K562 (cell line): ENCODE results near the gene MYO5C. TPM values are rescaled to one million over a fixed set of nuclear protein-coding genes. Genes with fewer than 3 reads are reported as not detected.
A peak's percentile ranks its signal among the peaks of the same experiment; 100 is the strongest.

ENCODE experiments used
- ATAC-seq: fragments of 200-7000 bp; cut with Tn5 transposase; 3 replicates; pipeline ENCODE4 v1.9.1; 2020; ENCODE audit warnings: moderate library complexity
- BruUV-seq: library from RNA; stranded (reverse); fragments of 400-500 nt; replicated peaks from 2 replicates; lab custom pipeline; 2021; lab: Mats Ljungman, UMichigan
- CTCF ChIA-PET: fragments of 300-600 bp; formaldehyde crosslinking; extraction: SDS; loops from one replicate; lab custom pipeline; 2021; ENCODE audit warnings: low intra/inter-chr PET ratio; lab: Yijun Ruan, JAX
- POLR2A ChIA-PET: fragments of 300-600, 350-650 bp; sonication (Branson Sonifier 250); formaldehyde crosslinking; extraction: SDS; loops from one replicate; lab custom pipeline; 2021; ENCODE audit warnings: antibody characterized with exemption, inconsistent platforms; lab: Yijun Ruan, JAX
- DNase-seq, 4 experiments: peaks; one replicate each; pipeline versions ENCODE4 v3.0.0 to v3.0.0-alpha.2; 2011 to 2018; ENCODE audit warnings: low spot score in 3 of 4, mixed read lengths in 3 of 4; ENCODE audit errors: extremely low read depth in 1 of 4
- FAIRE-seq: peaks from 2 replicates; lab custom pipeline; 2011; peaks lifted over from hg19 to GRCh38; lab: Jason Lieb, UNC
- H2AFZ ChIP-seq: 2 replicates; pipeline ENCODE4 v1.6.0; 2011; ENCODE audit warnings: low read depth, low read length, control low read depth, inconsistent platforms
- H3K27ac ChIP-seq: fragments of 200-600 bp; 3 replicates; pipeline ENCODE4 v1.8.0; 2011; ENCODE audit warnings: low read depth, mild to moderate bottlenecking, control low read depth, inconsistent platforms, low read length, moderate library complexity, mixed read lengths; ENCODE audit errors: extremely low read depth
- H3K27me3 ChIP-seq, 2 experiments: fragments of 300-600 bp in 1 of 2; 2 replicates in 1 of 2; 3 replicates in 1 of 2; pipeline versions ENCODE4 v1.6.0 to v1.8.0; 2011; ENCODE audit warnings: inconsistent platforms in 2 of 2, low read length in 2 of 2, mild to moderate bottlenecking in 1 of 2, mixed read lengths in 1 of 2, moderate library complexity in 1 of 2; ENCODE audit not compliant: control insufficient read depth in 2 of 2, insufficient read depth in 2 of 2
- H3K36me3 ChIP-seq: fragments of 300-600 bp; 3 replicates; pipeline ENCODE4 v1.8.0; 2011; ENCODE audit warnings: mild to moderate bottlenecking, low read length, inconsistent platforms; ENCODE audit not compliant: control insufficient read depth, insufficient read depth
- H3K4me1 ChIP-seq, 2 experiments: fragments of 200-600 bp in 1 of 2; replicated peaks in 1 of 2; 2 replicates in 1 of 2; 3 replicates in 1 of 2; pipeline versions ENCODE4 v1.5.1 to v1.8.0; 2011; ENCODE audit warnings: inconsistent platforms in 2 of 2, low read length in 2 of 2, mild to moderate bottlenecking in 1 of 2, mixed read lengths in 1 of 2, moderate library complexity in 1 of 2; ENCODE audit not compliant: control insufficient read depth in 2 of 2, insufficient read depth in 2 of 2
- H3K4me2 ChIP-seq: 2 replicates; pipeline ENCODE4 v1.6.1; 2011; ENCODE audit warnings: low read length, control low read depth, inconsistent platforms, mixed read lengths; ENCODE audit not compliant: insufficient read depth
- H3K4me3 ChIP-seq: fragments of 200-600 bp; sonication (generic), shearing (Covaris generic); 2 replicates; pipeline ENCODE4 v1.5.1; 2016; ENCODE audit warnings: control low read depth, inconsistent platforms
- H3K79me2 ChIP-seq: fragments of 200-600 bp; 3 replicates; pipeline ENCODE4 v1.8.0; 2011; ENCODE audit warnings: low read length, inconsistent platforms; ENCODE audit not compliant: control insufficient read depth, insufficient read depth
- H3K9ac ChIP-seq, 2 experiments: 2 replicates each; pipeline versions ENCODE4 v1.6.0 to v1.6.1; 2011; ENCODE audit warnings: low read depth in 2 of 2, low read length in 2 of 2, control low read depth in 1 of 2, inconsistent platforms in 1 of 2, mild to moderate bottlenecking in 1 of 2, mixed read lengths in 1 of 2; ENCODE audit not compliant: insufficient read depth in 1 of 2
- H3K9me1 ChIP-seq: one replicate; pipeline ENCODE4 v1.6.0; 2011; ENCODE audit warnings: inconsistent platforms, mild to moderate bottlenecking, low read length, moderate library complexity; ENCODE audit not compliant: control insufficient read depth, insufficient read depth
- H3K9me3 ChIP-seq: replicated peaks from 2 replicates; pipeline ENCODE4 v1.5.1; 2011; ENCODE audit warnings: low read depth, low read length, inconsistent platforms; ENCODE audit not compliant: control insufficient read depth, insufficient read depth
- H4K20me1 ChIP-seq: replicated peaks from 2 replicates; pipeline ENCODE4 v1.6.1; 2011; ENCODE audit warnings: low read length, inconsistent platforms, mixed read lengths; ENCODE audit not compliant: control insufficient read depth, insufficient read depth
- CHD1 ChIP-seq: fragments of 200-600 bp; sonication (generic); IDR thresholded peaks from one replicate; pipeline ENCODE4 v1.6.1; 2012; ENCODE audit warnings: mild to moderate bottlenecking, moderate library complexity, low read length, inconsistent platforms
- HDAC6 ChIP-seq: IDR thresholded peaks from 2 replicates; pipeline ENCODE4 v1.6.1; 2012; ENCODE audit warnings: low read depth, mild to moderate bottlenecking, control low read depth, inconsistent platforms, low read length, moderate library complexity
- NFE2 ChIP-seq: IDR thresholded peaks from 2 replicates; pipeline ENCODE4 v1.6.1; 2014; ENCODE audit warnings: antibody characterized with exemption, low read depth
- WGBS: fragments of 100-300 bp; shearing (Covaris generic); methylation state at CpG from one replicate; pipeline ENCODE4 v1.1.6; 2016; ENCODE audit warnings: low coverage, mixed read lengths; ENCODE audit not compliant: insufficient coverage; ENCODE audit errors: missing lambda C conversion rate; 5-methylcytosine and 5-hydroxymethylcytosine counted together
- in situ Hi-C: fragments of 300-500 bp; cut with MboI; formaldehyde crosslinking; loops from 4 replicates; pipeline ENCODE4 v1.15.0; 2018; ENCODE audit warnings: inconsistent platforms, mixed read lengths
- intact Hi-C: fragments of 100-400 bp; cut with micrococcal nuclease; formaldehyde crosslinking; loops from 2 replicates; pipeline ENCODE4 v1.14.2; 2022
- polyA plus RNA-seq, 8 experiments: library from polyadenylated mRNA; depleted of rRNA in 4 of 8; stranded (reverse) in 5 of 8; unstranded in 3 of 8; fragments of >200 nt; fragmentation: Nextera tagmentation in 2 of 8; fragmentation: Illumina TruSeq in 1 of 8; extraction: Ambion mirVana in 2 of 8; extraction: Trizol in 1 of 8; gene quantifications; 2 replicates each; pipeline versions ENCODE4 v1.2.1 to v1.2.3, GENCODE V29; 2011 to 2014; ENCODE audit warnings: inconsistent platforms in 1 of 8, missing spikeins in 1 of 8
- total RNA-seq, 7 experiments: library from RNA; depleted of rRNA in 6 of 7; stranded (reverse); fragments of >200 nt in 6 of 7; fragmentation: Illumina TruSeq in 2 of 7; extraction: Trizol in 2 of 7; gene quantifications; 2 replicates each; pipeline versions ENCODE4 v1.2.1 to v1.2.3, GENCODE V29; 2011 to 2021; ENCODE audit warnings: low replicate concordance in 1 of 7
- TF ChIP-seq, protein P1 (sequence below), 3 experiments: IDR thresholded peaks in 2 of 3; conservative IDR thresholded peaks in 1 of 3; 2 replicates each; pipeline ENCODE4 v1.5.1; 2011 to 2012; ENCODE audit warnings: low read length in 3 of 3, mild to moderate bottlenecking in 3 of 3, control low read depth in 2 of 3, improper control_type of control experiment in 1 of 3, inconsistent platforms in 1 of 3, low read depth in 1 of 3, mixed read lengths in 1 of 3, moderate library complexity in 1 of 3; ENCODE audit not compliant: insufficient read depth in 2 of 3

The MYO5C gene
- total and polyA plus RNA-seq, 9 of the 15 experiments (the other 6 are each of a cell fraction or from before 2014, with no cell fraction given): 0.01 to 0.24 TPM; not detected in 7

DNA sequence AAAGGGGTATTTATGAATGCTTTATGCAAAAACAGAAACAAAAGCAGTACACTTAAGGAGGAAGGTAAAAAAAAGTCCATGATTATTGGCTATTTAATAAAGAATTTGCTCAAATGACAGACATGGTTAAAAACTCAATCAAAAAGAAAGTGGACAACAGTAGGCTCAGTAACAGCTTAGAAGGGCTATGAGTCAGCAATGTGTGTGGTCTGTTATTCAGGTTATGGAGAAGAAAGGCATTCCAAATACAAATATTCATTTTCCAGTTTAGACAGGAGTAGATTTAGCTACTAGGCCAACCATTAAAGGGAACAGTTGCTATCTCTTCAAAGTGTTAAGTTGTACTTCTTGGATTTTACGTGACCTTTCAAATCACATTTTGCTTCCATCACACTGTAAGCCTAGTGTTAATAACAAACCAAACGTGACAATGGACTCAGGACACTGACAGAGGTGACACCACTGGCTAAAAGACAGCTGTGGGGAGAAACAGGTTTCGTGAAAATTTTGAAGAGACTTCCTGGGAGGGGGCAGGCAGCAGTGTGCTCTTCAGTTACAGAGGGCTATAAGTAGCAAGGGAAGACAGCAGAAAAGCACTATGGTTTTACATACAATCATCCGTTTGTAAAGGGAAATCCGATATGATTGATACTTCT lies 41.7 kb upstream of the MYO5C start:
- H4K20me1 ChIP-seq: no peaks in the 10 kb centered on the region
- no peak overlapping the region for H3K4me3 ChIP-seq
- ATAC-seq (no peak), FAIRE-seq (no peak), DNase-seq (no peak)
- 0% methylated on average over 5 of the region's 5 CpGs for WGBS
- H2AFZ ChIP-seq: no peak overlapping the region
- H3K9me1 ChIP-seq: no peaks in the 10 kb centered on the region
- no peaks in the 10 kb centered on the region for H3K4me1 ChIP-seq
- no peaks in the 10 kb centered on the region for H3K79me2 ChIP-seq
- ChIA-PET POLR2A (no interaction called here), CTCF (interaction anchor here (0.6 kb wide), 1 partner anchor 16 kb away, joined by 3 read pairs; no protein-coding TSS in a partner anchor)
- peaks cover 12% of the 10 kb centered on the region in 2 experiments; a peak in 4 of 5 replicates for H3K27me3 ChIP-seq
- H3K9me3 ChIP-seq: no peaks in the 10 kb centered on the region
- no TSS peak for BruUV-seq
- intact Hi-C loops (loop anchor here (10.0 kb wide), 1 partner anchor 127 kb away; no protein-coding TSS in a partner anchor), in situ Hi-C loops (no loop called here)
- no peak overlapping the region for H3K27ac ChIP-seq
- no peaks in the 10 kb centered on the region for H3K36me3 ChIP-seq
- 0 out of 2 replicates have a peak, but pooled peaks have one; percentile 14 for TF ChIP-seq NFE2
- TF ChIP-seq CHD1: no peak
- TF ChIP-seq, all 486 proteins: peak for 1
- Histone ChIP-seq H3K9ac (no peak overlapping the region), H3K4me2 (no peak overlapping the region)

DNA sequence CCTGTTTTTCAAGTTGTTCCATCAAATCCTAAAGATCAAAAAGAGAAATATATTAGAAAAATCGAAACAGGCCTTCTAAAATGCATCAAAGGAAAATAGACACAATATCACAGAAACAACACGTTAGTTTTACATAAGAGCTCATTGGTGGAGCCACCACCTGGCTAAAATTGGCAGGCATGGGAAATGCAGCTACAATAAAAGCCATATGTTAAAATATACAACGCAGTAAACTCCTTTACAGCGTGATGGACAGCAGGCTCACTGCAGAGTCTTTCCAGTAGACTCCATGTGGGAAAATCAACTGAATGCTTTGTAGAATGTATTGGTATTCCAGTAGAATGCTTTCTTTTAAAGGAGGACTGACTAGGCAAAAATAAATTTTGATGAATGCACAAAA lies 40.9 kb upstream of the MYO5C start:
- no peak overlapping the region for H3K4me3 ChIP-seq
- ATAC-seq (peak; percentile 44; the same call in 2 of the 3 replicates), DNase-seq (peak in 2 of 4 experiments; percentile 8 to 13), FAIRE-seq (no peak)
- ChIA-PET CTCF (interaction anchor here (0.7 kb wide), 1 partner anchor 153 kb away, joined by 3 read pairs; no protein-coding TSS in a partner anchor), POLR2A (interaction anchor here (1.1 kb wide), 1 partner anchor 33 kb away, joined by 3 read pairs; no protein-coding TSS in a partner anchor)
- H2AFZ ChIP-seq: no peak overlapping the region
- H3K9me3 ChIP-seq: no peaks in the 10 kb centered on the region
- WGBS: 1% methylated on average over 4 of the region's 4 CpGs
- H3K9me1 ChIP-seq: no peaks in the 10 kb centered on the region
- BruUV-seq: no TSS peak
- no peaks in the 10 kb centered on the region for H3K4me1 ChIP-seq
- no peaks in the 10 kb centered on the region for H3K36me3 ChIP-seq
- H3K27ac ChIP-seq: no peak overlapping the region
- no peak overlapping the region for H3K9ac ChIP-seq
- no peaks in the 10 kb centered on the region for H4K20me1 ChIP-seq
- in situ Hi-C loops: no loop called here
- H3K4me2 ChIP-seq: no peak overlapping the region
- TF ChIP-seq HDAC6: no peak
- TF ChIP-seq, protein P1, sequence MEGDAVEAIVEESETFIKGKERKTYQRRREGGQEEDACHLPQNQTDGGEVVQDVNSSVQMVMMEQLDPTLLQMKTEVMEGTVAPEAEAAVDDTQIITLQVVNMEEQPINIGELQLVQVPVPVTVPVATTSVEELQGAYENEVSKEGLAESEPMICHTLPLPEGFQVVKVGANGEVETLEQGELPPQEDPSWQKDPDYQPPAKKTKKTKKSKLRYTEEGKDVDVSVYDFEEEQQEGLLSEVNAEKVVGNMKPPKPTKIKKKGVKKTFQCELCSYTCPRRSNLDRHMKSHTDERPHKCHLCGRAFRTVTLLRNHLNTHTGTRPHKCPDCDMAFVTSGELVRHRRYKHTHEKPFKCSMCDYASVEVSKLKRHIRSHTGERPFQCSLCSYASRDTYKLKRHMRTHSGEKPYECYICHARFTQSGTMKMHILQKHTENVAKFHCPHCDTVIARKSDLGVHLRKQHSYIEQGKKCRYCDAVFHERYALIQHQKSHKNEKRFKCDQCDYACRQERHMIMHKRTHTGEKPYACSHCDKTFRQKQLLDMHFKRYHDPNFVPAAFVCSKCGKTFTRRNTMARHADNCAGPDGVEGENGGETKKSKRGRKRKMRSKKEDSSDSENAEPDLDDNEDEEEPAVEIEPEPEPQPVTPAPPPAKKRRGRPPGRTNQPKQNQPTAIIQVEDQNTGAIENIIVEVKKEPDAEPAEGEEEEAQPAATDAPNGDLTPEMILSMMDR (IDR thresholded peaks at IDR 0.05 in 2 of 3, conservative IDR thresholded peaks at IDR 0.05 in 1 of 3; ENCODE audit: insufficient read depth in 2 of 3, low read depth in 1 of 3, low read length in 3 of 3): peak in 1 of 3 experiments; percentile 34; a peak in 2 of 6 replicates
- H3K79me2 ChIP-seq: no peaks in the 10 kb centered on the region
- intact Hi-C loops: loop anchor here (10.0 kb wide), 1 partner anchor 128 kb away; no protein-coding TSS in a partner anchor
- peaks cover 12% of the 10 kb centered on the region in 2 experiments; a peak in 4 of 5 replicates for H3K27me3 ChIP-seq
